ENCODE results near the gene PCYOX1L. TPM values are rescaled to one million over a fixed set of nuclear protein-coding genes. Genes with fewer than 3 reads are reported as not detected.

The PCYOX1L gene
- polyA plus RNA-seq, 3 donors, result 9.8 to 31.8 (median 13.5) TPM

- no peaks in the 10 kb centered on the region for H3K9me3 ChIP-seq (replicated peaks in 1 of 2; ENCODE audit: control insufficient read depth in 1 of 2, insufficient read depth in 1 of 2, low read length in 2 of 2)
- intact Hi-C loops (cut with micrococcal nuclease), result no loop called here
- no CpG with 5 or more reads among the region's 1 CpG for WGBS (ENCODE audit: insufficient coverage)
- no peak overlapping the region for H3K4me2 ChIP-seq (replicated peaks; ENCODE audit: extremely low read depth, low read length, poor library complexity, severe bottlenecking)
- Mint-ChIP-seq H3K4me1 (no peaks in the 10 kb centered on the region), H3K36me3 (no peaks in the 10 kb centered on the region), H3K4me3 (no peak overlapping the region), H3K9me3 (no peaks in the 10 kb centered on the region), H3K27ac (no peak overlapping the region), H3K27me3 (ENCODE audit: low read depth in 3 of 3) (peaks cover 0 to 2% (median 0%) of the 10 kb centered on the region in 3 donors)
- H4K20me1 ChIP-seq (ENCODE audit: insufficient read depth, low read length), result no peaks in the 10 kb centered on the region
- H3K4me1 ChIP-seq (ENCODE audit: control insufficient read depth in 1 of 2, insufficient read depth in 2 of 2, low read length in 2 of 2), result no peaks in the 10 kb centered on the region
- TF ChIP-seq CTCF (IDR thresholded peaks at IDR 0.05), result no peak
- no peaks in the 10 kb centered on the region for H3K27me3 ChIP-seq (ENCODE audit: control insufficient read depth in 2 of 2, insufficient read depth in 2 of 2, low read length in 2 of 2)
- no peaks in the 10 kb centered on the region for H3K79me2 ChIP-seq (ENCODE audit: insufficient read depth, low read length)
- no peaks in the 10 kb centered on the region for H3K36me3 ChIP-seq (replicated peaks in 1 of 2; ENCODE audit: control insufficient read depth in 1 of 2, insufficient read depth in 2 of 2, low read length in 2 of 2)
- DNase-seq, result no peak
- H3K4me3 ChIP-seq (replicated peaks in 1 of 3; ENCODE audit: low read depth in 2 of 3, low read length in 3 of 3), result no peak overlapping the region
- H2AFZ ChIP-seq (ENCODE audit: insufficient read depth, low read depth, low read length, poor library complexity, severe bottlenecking), result no peak overlapping the region
- no peak overlapping the region for H3K9ac ChIP-seq (ENCODE audit: insufficient read depth, low read length, poor library complexity, severe bottlenecking)
- H3K27ac ChIP-seq (ENCODE audit: low read depth in 1 of 2, low read length in 2 of 2), result no peak overlapping the region
Observed at GRCh38 chr5:149387982-149388381, 30.1 kb downstream of the PCYOX1L start.

- Histone ChIP-seq H3K27ac (ENCODE audit: low read depth in 1 of 2, low read length in 2 of 2) (no peak overlapping the region), H3K9ac (ENCODE audit: insufficient read depth, low read length, poor library complexity, severe bottlenecking) (no peak overlapping the region), H3K79me2 (ENCODE audit: insufficient read depth, low read length) (no peaks in the 10 kb centered on the region), H3K4me3 (replicated peaks in 1 of 3; ENCODE audit: low read depth in 2 of 3, low read length in 3 of 3) (no peak overlapping the region), H3K9me3 (replicated peaks in 1 of 2; ENCODE audit: control insufficient read depth in 1 of 2, insufficient read depth in 1 of 2, low read length in 2 of 2) (no peaks in the 10 kb centered on the region), H3K27me3 (ENCODE audit: control insufficient read depth in 2 of 2, insufficient read depth in 2 of 2, low read length in 2 of 2) (no peaks in the 10 kb centered on the region), H2AFZ (ENCODE audit: insufficient read depth, low read depth, low read length, poor library complexity, severe bottlenecking) (no peak overlapping the region), H3K4me1 (ENCODE audit: control insufficient read depth in 1 of 2, insufficient read depth in 2 of 2, low read length in 2 of 2) (no peaks in the 10 kb centered on the region), H4K20me1 (ENCODE audit: insufficient read depth, low read length) (no peaks in the 10 kb centered on the region), H3K36me3 (replicated peaks in 1 of 2; ENCODE audit: control insufficient read depth in 1 of 2, insufficient read depth in 2 of 2, low read length in 2 of 2) (no peaks in the 10 kb centered on the region), H3K4me2 (replicated peaks; ENCODE audit: extremely low read depth, low read length, poor library complexity, severe bottlenecking) (no peak overlapping the region)
- intact Hi-C loops (cut with micrococcal nuclease), result no loop called here
- no peaks in the 10 kb centered on the region for H3K36me3 Mint-ChIP-seq
- H3K4me1 Mint-ChIP-seq, result no peaks in the 10 kb centered on the region
- no peak for TF ChIP-seq CTCF (IDR thresholded peaks at IDR 0.05)
- no peaks in the 10 kb centered on the region for H3K9me3 Mint-ChIP-seq
- peaks cover 0 to 2% (median 0%) of the 10 kb centered on the region in 3 donors for H3K27me3 Mint-ChIP-seq (ENCODE audit: low read depth in 3 of 3)
- DNase-seq, result no peak
- WGBS (ENCODE audit: insufficient coverage), result 95% methylated on average over 6 of the region's 7 CpGs
- no peak overlapping the region for H3K4me3 Mint-ChIP-seq
- H3K27ac Mint-ChIP-seq, result no peak overlapping the region
Observed at GRCh38 chr5:149388498-149389190, 30.8 kb downstream of the PCYOX1L start.

All from CD14-positive monocyte (primary cell).